ENCODE data around the gene DHX35. TPM values are rescaled to one million over a fixed set of nuclear protein-coding genes. Genes with fewer than 3 reads are reported as not detected.

DHX35 gene
- total and polyA plus RNA-seq, 9 donors: 7.6 to 10.1 (median 9.2) TPM

GRCh38 chr20:39049684-39050554, 87.8 kb downstream of the DHX35 start:
- H3K4me1 ChIP-seq (ENCODE audit: control insufficient read depth, insufficient read depth, low read length): peaks cover 8% of the 10 kb centered on the region
- H3K9me3 ChIP-seq (replicated peaks; ENCODE audit: control insufficient read depth, low read depth, low read length): no peaks in the 10 kb centered on the region
- WGBS (ENCODE audit: insufficient coverage): under 1% methylated on average over 67 of the region's 69 CpGs
- peak; percentile 78 for DNase-seq
- no peaks in the 10 kb centered on the region for H3K36me3 ChIP-seq (ENCODE audit: control insufficient read depth, insufficient read depth, low read length)
- H3K4me3 ChIP-seq (ENCODE audit: low read length): peak overlapping the region; percentile 68
- H3K27me3 ChIP-seq (ENCODE audit: control insufficient read depth, insufficient read depth, low read length): peaks cover 5% of the 10 kb centered on the region
- no peak overlapping the region for H3K27ac ChIP-seq (ENCODE audit: low read length)

GRCh38 chr20:39050555-39050902, 88.4 kb downstream of the DHX35 start:
- no peaks in the 10 kb centered on the region for H3K9me3 ChIP-seq (replicated peaks; ENCODE audit: control insufficient read depth, low read depth, low read length)
- peaks cover 5% of the 10 kb centered on the region for H3K27me3 ChIP-seq (ENCODE audit: control insufficient read depth, insufficient read depth, low read length)
- no peaks in the 10 kb centered on the region for H3K36me3 ChIP-seq (ENCODE audit: control insufficient read depth, insufficient read depth, low read length)
- no peak overlapping the region for H3K27ac ChIP-seq (ENCODE audit: low read length)
- no peak for DNase-seq
- peak overlapping the region; percentile 68 for H3K4me3 ChIP-seq (ENCODE audit: low read length)
- peaks cover 8% of the 10 kb centered on the region for H3K4me1 ChIP-seq (ENCODE audit: control insufficient read depth, insufficient read depth, low read length)
- WGBS (ENCODE audit: insufficient coverage): 60% methylated on average over 2 of the region's 4 CpGs

- 75% methylated on average over 5 of the region's 8 CpGs for WGBS (ENCODE audit: insufficient coverage)
- DNase-seq: no peak
- no peaks in the 10 kb centered on the region for H3K36me3 ChIP-seq (ENCODE audit: control insufficient read depth, insufficient read depth, low read length)
- no peaks in the 10 kb centered on the region for H3K9me3 ChIP-seq (replicated peaks; ENCODE audit: control insufficient read depth, low read depth, low read length)
- H3K4me1 ChIP-seq (ENCODE audit: control insufficient read depth, insufficient read depth, low read length): peaks cover 8% of the 10 kb centered on the region
- H3K27me3 ChIP-seq (ENCODE audit: control insufficient read depth, insufficient read depth, low read length): peaks cover 13% of the 10 kb centered on the region
- H3K27ac ChIP-seq (ENCODE audit: low read length): no peak overlapping the region
- no peak overlapping the region for H3K4me3 ChIP-seq (ENCODE audit: low read length)
Measured at GRCh38 chr20:39052676-39053075, 90.5 kb downstream of the DHX35 start.

- 55% methylated on average over 5 of the region's 7 CpGs for WGBS (ENCODE audit: insufficient coverage)
- no peaks in the 10 kb centered on the region for H3K36me3 ChIP-seq (ENCODE audit: control insufficient read depth, insufficient read depth, low read length)
- no peak overlapping the region for H3K4me3 ChIP-seq (ENCODE audit: low read length)
- H3K4me1 ChIP-seq (ENCODE audit: control insufficient read depth, insufficient read depth, low read length): no peaks in the 10 kb centered on the region
- no peak for DNase-seq
- H3K27ac ChIP-seq (ENCODE audit: low read length): no peak overlapping the region
- peaks cover 12% of the 10 kb centered on the region for H3K27me3 ChIP-seq (ENCODE audit: control insufficient read depth, insufficient read depth, low read length)
- H3K9me3 ChIP-seq (replicated peaks; ENCODE audit: control insufficient read depth, low read depth, low read length): no peaks in the 10 kb centered on the region
Measured at GRCh38 chr20:39057143-39057542, 95.0 kb downstream of the DHX35 start.

GRCh38 chr20:39057911-39058310, 95.8 kb downstream of the DHX35 start:
- Histone ChIP-seq H3K27ac (ENCODE audit: low read length) (no peak overlapping the region), H3K9me3 (replicated peaks; ENCODE audit: control insufficient read depth, low read depth, low read length) (no peaks in the 10 kb centered on the region), H3K4me1 (ENCODE audit: control insufficient read depth, insufficient read depth, low read length) (no peaks in the 10 kb centered on the region), H3K27me3 (ENCODE audit: control insufficient read depth, insufficient read depth, low read length) (peaks cover 12% of the 10 kb centered on the region), H3K36me3 (ENCODE audit: control insufficient read depth, insufficient read depth, low read length) (no peaks in the 10 kb centered on the region), H3K4me3 (ENCODE audit: low read length) (no peak overlapping the region)
- 100% methylated on average over 1 of the region's 4 CpGs for WGBS (ENCODE audit: insufficient coverage)
- DNase-seq: no peak

- Histone ChIP-seq H3K4me3 (ENCODE audit: low read length) (no peak overlapping the region), H3K9me3 (replicated peaks; ENCODE audit: control insufficient read depth, low read depth, low read length) (no peaks in the 10 kb centered on the region), H3K27me3 (ENCODE audit: control insufficient read depth, insufficient read depth, low read length) (peaks cover 10% of the 10 kb centered on the region), H3K36me3 (ENCODE audit: control insufficient read depth, insufficient read depth, low read length) (no peaks in the 10 kb centered on the region), H3K4me1 (ENCODE audit: control insufficient read depth, insufficient read depth, low read length) (no peaks in the 10 kb centered on the region), H3K27ac (ENCODE audit: low read length) (no peak overlapping the region)
- 87% methylated on average over 5 of the region's 9 CpGs for WGBS (ENCODE audit: insufficient coverage)
- DNase-seq: no peak
Measured at GRCh38 chr20:39059036-39059435, 96.9 kb downstream of the DHX35 start.

GRCh38 chr20:39066471-39067242, 104.5 kb downstream of the DHX35 start:
- H3K27ac ChIP-seq (ENCODE audit: low read length): no peak overlapping the region
- H3K36me3 ChIP-seq (ENCODE audit: control insufficient read depth, insufficient read depth, low read length): no peaks in the 10 kb centered on the region
- no peaks in the 10 kb centered on the region for H3K4me1 ChIP-seq (ENCODE audit: control insufficient read depth, insufficient read depth, low read length)
- no peak for DNase-seq
- peaks cover 3% of the 10 kb centered on the region for H3K27me3 ChIP-seq (ENCODE audit: control insufficient read depth, insufficient read depth, low read length)
- no peaks in the 10 kb centered on the region for H3K9me3 ChIP-seq (replicated peaks; ENCODE audit: control insufficient read depth, low read depth, low read length)
- no peak overlapping the region for H3K4me3 ChIP-seq (ENCODE audit: low read length)
- WGBS (ENCODE audit: insufficient coverage): 54% methylated on average over 8 of the region's 14 CpGs

GRCh38 chr20:39067526-39068216, 105.5 kb downstream of the DHX35 start:
- Histone ChIP-seq H3K27ac (ENCODE audit: low read length) (no peak overlapping the region), H3K36me3 (ENCODE audit: control insufficient read depth, insufficient read depth, low read length) (no peaks in the 10 kb centered on the region), H3K4me1 (ENCODE audit: control insufficient read depth, insufficient read depth, low read length) (no peaks in the 10 kb centered on the region), H3K4me3 (ENCODE audit: low read length) (no peak overlapping the region), H3K9me3 (replicated peaks; ENCODE audit: control insufficient read depth, low read depth, low read length) (no peaks in the 10 kb centered on the region), H3K27me3 (ENCODE audit: control insufficient read depth, insufficient read depth, low read length) (peaks cover 3% of the 10 kb centered on the region)
- DNase-seq: no peak
- WGBS (ENCODE audit: insufficient coverage): no CpG with 5 or more reads among the region's 5 CpGs

GRCh38 chr20:39069976-39070375, 107.8 kb downstream of the DHX35 start:
- WGBS (ENCODE audit: insufficient coverage): 44% methylated on average over 5 of the region's 6 CpGs
- DNase-seq: no peak
- Histone ChIP-seq H3K36me3 (ENCODE audit: control insufficient read depth, insufficient read depth, low read length) (no peaks in the 10 kb centered on the region), H3K27ac (ENCODE audit: low read length) (no peak overlapping the region), H3K4me3 (ENCODE audit: low read length) (no peak overlapping the region), H3K27me3 (ENCODE audit: control insufficient read depth, insufficient read depth, low read length) (peaks cover 5% of the 10 kb centered on the region), H3K4me1 (ENCODE audit: control insufficient read depth, insufficient read depth, low read length) (no peaks in the 10 kb centered on the region), H3K9me3 (replicated peaks; ENCODE audit: control insufficient read depth, low read depth, low read length) (no peaks in the 10 kb centered on the region)

All from muscle of leg (tissue), 11 donors.